GM18502 (cell line): ENCODE data around the gene DMD.
"Not testable (repeated sequence)": the region's sequence is repeated elsewhere in the genome, so short reads cannot be mapped to it uniquely, and the experiment has no call there.

Source experiments
- ATAC-seq: cut with Tn5 transposase; IDR thresholded peaks from one replicate; pipeline ENCODE4 v1.9.1; 2021; ENCODE audit warnings: mild to moderate bottlenecking; ENCODE audit not compliant: unreplicated experiment, poor library complexity

Gene DMD

GRCh38 chrX:31423609-31424189 lies 1787.7 kb downstream of the DMD start:
- no peak for ATAC-seq

DNA sequence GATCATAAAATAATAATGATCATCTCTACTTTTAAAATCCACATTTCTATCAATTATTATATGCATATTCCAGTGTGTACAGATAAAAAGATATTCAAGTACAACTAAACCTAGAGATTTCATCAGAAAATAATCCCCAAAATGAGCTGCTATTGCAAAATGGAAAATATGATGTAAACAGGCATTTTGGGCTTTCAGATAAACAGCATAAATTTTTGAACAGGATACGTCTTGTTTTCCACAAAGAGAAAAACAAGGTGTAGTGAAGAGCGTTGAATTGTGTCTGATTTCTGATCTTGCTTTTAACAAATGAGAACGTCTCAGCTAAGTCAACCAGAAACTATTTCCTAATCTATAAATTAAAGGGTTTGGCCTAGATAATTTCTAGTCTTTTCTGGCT lies 1789.9 kb downstream of the DMD start:
- no peak for ATAC-seq

DNA sequence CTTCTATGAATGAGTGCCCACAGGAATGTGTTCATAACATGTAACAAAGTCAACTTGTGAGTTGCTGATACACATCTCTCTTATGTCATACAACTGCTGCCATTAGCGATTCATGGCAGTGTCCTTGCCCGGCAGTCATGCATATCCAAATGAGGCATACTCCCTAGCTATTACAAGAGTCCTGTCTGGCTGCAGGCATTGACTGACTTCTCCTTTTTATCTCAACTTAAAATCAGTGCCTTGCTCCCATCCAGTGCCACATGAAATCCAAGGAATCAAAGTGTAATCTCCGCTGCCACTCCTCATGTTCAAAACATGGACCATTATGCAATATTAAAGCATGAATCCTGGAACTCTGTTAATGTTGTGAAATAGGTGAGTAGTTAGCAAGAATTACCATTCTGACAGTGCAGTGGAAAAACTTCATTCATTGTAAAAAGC lies 1790.6 kb downstream of the DMD start:
- no peak for ATAC-seq

DNA sequence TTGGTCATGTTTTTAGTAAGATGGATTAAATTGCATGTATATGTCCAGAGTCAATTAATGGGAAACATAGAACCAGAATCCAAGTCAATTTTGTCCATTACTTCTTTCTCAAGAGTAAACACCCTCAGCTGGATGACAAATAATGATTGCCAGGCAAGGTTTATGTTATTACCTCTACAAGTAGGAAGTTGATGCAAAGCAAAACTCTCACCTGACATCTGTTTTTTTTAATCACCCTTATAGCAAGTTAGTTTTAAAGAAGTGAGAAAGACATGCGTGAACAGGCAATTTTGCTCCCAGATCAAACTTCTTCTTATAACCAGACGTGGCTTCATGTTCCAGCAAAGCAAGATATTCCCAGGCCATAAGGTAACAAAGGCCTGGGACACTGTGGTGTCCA lies 1791.0 kb downstream of the DMD start:
- ATAC-seq: no peak

DNA sequence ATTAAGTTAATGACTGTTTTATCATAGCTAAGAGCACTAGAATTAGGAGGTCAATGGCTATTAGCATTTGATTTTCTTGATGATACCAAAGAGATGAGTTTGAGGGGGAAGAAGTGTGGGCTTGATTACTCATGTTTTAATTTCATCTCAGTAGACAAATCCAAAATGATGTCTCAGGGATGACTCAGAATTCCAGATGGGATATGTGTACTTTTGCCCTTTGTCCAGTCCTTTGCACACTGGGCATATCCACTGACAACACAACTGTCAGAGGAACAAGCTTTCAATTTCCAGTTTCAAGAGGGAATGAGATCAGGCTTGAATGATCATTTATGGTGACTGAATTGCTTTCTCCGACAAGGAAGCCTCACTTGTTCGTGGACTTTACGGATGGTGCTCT lies 1814.2 kb downstream of the DMD start:
- ATAC-seq: no peak

DNA sequence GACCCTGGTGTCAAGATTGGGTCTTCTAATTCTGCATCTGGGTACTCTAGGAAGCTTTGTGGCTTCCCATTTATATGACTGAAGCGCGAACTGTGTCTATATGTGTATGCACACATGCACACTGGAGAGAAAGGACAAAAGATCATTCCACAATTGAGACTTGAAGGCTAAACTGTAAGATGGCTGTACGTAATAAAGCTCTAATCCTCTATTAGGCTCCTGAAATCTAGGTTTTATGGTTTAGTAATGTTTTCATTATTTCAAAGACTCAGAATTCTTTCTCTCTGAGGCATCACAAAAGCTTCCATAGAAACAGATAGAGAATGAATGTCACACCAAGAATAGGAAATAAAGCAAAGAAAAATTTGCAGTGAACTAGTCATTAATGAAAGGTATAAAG lies 1818.8 kb downstream of the DMD start:
- no peak for ATAC-seq

- ATAC-seq: no peak
These were observed 1822.4 kb downstream of the DMD start for GRCh38 chrX:31388946-31389345.

- no peak for ATAC-seq
These were observed 1826.9 kb downstream of the DMD start for GRCh38 chrX:31384471-31384870.

- ATAC-seq: no peak
These were observed 1827.4 kb downstream of the DMD start for GRCh38 chrX:31383991-31384390.

GRCh38 chrX:31378973-31379372 lies 1832.4 kb downstream of the DMD start:
- ATAC-seq: not testable (repeated sequence)

DNA sequence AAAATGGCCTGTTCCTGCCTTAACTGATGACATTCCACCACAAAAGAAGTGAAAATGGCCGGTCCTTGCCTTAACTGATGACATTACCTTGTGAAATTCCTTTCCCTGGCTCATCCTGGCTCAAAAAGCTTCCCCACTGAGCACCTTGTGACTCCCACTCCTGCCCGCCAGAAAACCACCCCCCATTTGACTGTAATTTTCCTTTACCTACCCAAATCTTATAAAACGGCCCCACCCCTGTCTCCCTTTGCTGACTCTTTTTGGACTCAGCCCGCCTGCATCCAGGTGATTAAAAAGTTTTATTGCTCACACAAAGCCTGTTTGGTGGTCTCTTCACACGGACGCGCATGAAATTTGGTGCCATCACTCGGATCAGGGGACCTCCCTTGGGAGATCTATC lies 1833.5 kb downstream of the DMD start:
- not testable (repeated sequence) for ATAC-seq

GRCh38 chrX:31376408-31377022 lies 1834.8 kb downstream of the DMD start:
- ATAC-seq: no peak

DNA sequence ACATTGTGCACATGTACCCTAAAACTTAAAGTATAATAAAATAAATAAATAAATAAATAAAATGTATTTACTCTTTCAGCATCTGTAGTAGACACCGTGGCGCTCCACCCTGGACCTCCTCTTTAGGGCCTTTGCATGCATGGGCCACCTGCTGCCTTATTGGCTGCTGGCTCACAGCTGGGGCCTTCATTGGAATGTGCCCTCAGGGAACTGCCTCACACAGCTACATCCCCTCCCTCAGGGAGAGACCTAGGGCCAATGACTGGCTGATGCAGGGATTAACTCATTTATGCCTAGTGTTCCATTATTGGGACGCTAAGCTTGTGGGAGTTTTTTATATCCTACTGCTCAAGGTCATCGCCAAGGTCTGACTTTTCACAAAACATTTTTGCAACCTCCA lies 1836.6 kb downstream of the DMD start:
- no peak for ATAC-seq

DNA sequence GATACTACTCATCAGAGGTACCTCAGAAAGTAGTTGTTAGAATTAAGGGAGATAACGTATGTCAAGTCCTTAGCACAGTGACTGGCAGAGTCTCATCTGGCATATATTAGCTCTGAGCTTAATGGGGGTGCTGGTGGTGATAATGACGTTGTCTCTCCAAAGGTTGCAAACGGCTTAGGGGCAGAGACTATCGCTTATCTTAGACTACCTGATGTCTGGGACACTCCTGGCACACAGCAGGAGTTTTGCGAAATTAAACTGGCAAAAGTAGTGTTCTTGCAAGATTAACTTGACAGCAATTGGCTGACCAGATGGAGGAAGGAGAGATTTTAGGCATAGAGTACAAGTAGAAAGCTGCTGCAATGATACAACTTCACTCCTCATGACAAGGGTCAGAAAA lies 1839.4 kb downstream of the DMD start:
- no peak for ATAC-seq

DNA sequence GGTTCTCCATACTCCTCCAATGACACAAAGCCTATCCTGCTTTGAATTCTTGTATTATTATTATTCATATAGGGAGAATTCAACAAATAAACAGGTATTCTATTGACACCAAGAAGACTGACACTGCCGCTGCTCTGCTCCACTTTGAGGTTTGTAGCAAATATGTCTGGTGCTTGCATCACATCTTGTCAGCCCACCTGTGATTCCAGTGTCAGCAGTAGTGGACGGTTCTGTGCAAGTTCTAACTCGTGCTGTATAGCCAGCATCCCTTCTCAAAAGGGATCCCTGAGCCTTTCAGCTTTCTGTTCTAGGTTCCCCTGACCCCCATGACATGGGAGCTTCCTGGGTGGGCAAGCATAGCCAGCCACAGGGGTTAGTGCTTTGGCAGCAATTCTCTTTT lies 1843.5 kb downstream of the DMD start:
- ATAC-seq: no peak

GRCh38 chrX:31366041-31366440 lies 1845.3 kb downstream of the DMD start:
- no peak for ATAC-seq

- no peak for ATAC-seq
These were observed 1854.8 kb downstream of the DMD start for GRCh38 chrX:31356275-31357212.

GRCh38 chrX:31355206-31355955 lies 1856.0 kb downstream of the DMD start:
- ATAC-seq: no peak

GRCh38 chrX:31353095-31353494 lies 1858.3 kb downstream of the DMD start:
- no peak for ATAC-seq

DNA sequence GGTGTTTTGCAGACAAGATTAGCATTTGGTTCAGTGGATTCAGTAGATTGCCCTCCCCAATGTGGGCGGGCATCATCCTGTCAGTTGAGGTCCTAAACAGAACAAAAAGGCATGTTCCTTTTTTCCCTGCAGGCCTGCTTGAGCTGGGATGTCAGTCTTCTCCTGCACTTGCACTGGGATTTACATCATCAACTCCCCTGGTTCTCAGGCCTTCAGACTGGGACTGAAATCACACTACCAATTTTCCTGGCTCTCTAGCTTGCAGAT lies 1860.6 kb downstream of the DMD start:
- ATAC-seq: no peak

- no peak for ATAC-seq
These were observed 1861.8 kb downstream of the DMD start for GRCh38 chrX:31349515-31349914.
